B cell (primary cell): Measurements from ENCODE around the gene PTPRN2. TPM values are rescaled to one million over a fixed set of nuclear protein-coding genes. Genes with fewer than 3 reads are reported as not detected.
"Not testable (repeated sequence)": the region's sequence is repeated elsewhere in the genome, so short reads cannot be mapped to it uniquely, and the experiment has no call there.

Experiments used
- ATAC-seq: fragments of 200-7000 bp; cut with Tn5 transposase; one replicate; pipeline ENCODE4 v1.10.0; 2021; ENCODE audit warnings: low read depth, mild to moderate bottlenecking, moderate number of reproducible peaks, moderate library complexity
- CTCF ChIA-PET: fragments of 350-600 bp; sonication (Branson Sonifier 250); formaldehyde crosslinking; loops from one replicate; lab custom pipeline; 2021; ENCODE audit warnings: antibody characterized with exemption, inconsistent platforms; lab: Charles Lee
- POLR2A ChIA-PET: fragments of 350-600 bp; sonication (Branson Sonifier 250); formaldehyde crosslinking; loops from one replicate; lab custom pipeline; 2021; ENCODE audit warnings: antibody characterized with exemption; lab: Charles Lee
- DNase-seq: peaks from one replicate; pipeline ENCODE4 v3.0.0; 2013
- H2AFZ ChIP-seq: 2 replicates; pipeline ENCODE4 v1.6.1; 2012; ENCODE audit warnings: mild to moderate bottlenecking, low read depth, low read length; ENCODE audit not compliant: insufficient read depth, poor library complexity, severe bottlenecking
- H3K27ac ChIP-seq, 2 donors: 1 replicate in 1 of 2; 2 replicates in 1 of 2; pipeline ENCODE4 v1.5.1; 2012 to 2013; ENCODE audit warnings: low read length in 2 of 2, mild to moderate bottlenecking in 2 of 2, moderate library complexity in 1 of 2
- H3K27me3 ChIP-seq, 4 experiments: fragments of 200-600 bp in 1 of 4; sonication (generic) in 1 of 4; replicated peaks in 1 of 4; 1 replicate in 2 of 4; 2 replicates in 2 of 4; pipeline versions ENCODE4 v1.6.1 to v1.7.0; 2013 to 2016; ENCODE audit warnings: low read length in 3 of 4, mild to moderate bottlenecking in 2 of 4, mixed read lengths in 1 of 4, moderate library complexity in 1 of 4; ENCODE audit not compliant: insufficient read depth in 4 of 4, control insufficient read depth in 3 of 4; ENCODE audit errors: control extremely low read depth in 1 of 4
- H3K36me3 ChIP-seq, 2 experiments: replicated peaks in 1 of 2; 1 replicate in 1 of 2; 2 replicates in 1 of 2; pipeline versions ENCODE4 v1.6.1 to v1.7.1; 2013; ENCODE audit warnings: low read length in 1 of 2; ENCODE audit not compliant: insufficient read depth in 2 of 2, control insufficient read depth in 1 of 2; ENCODE audit errors: control extremely low read depth in 1 of 2, extremely low read depth in 1 of 2
- H3K4me1 ChIP-seq, 2 donors: fragments of 200-600 bp in 1 of 2; sonication (generic) in 1 of 2; 1 replicate in 1 of 2; 2 replicates in 1 of 2; pipeline versions ENCODE4 v1.5.1 to v1.6.1; 2013 to 2017; ENCODE audit warnings: low read length in 2 of 2; ENCODE audit not compliant: control insufficient read depth in 2 of 2, insufficient read depth in 2 of 2
- H3K4me2 ChIP-seq: replicated peaks from 2 replicates; pipeline ENCODE3; 2012; ENCODE audit warnings: mild to moderate bottlenecking, low read depth, low read length; ENCODE audit not compliant: poor library complexity, severe bottlenecking
- H3K4me3 ChIP-seq, 5 experiments: fragments of 200-600 bp in 1 of 5; sonication (generic) in 1 of 5; 1 replicate in 3 of 5; 2 replicates in 2 of 5; pipeline versions ENCODE4 v1.5.1 to v1.7.0; 2011 to 2016; ENCODE audit warnings: low read length in 4 of 5, mild to moderate bottlenecking in 4 of 5, low read depth in 2 of 5, control low read depth in 1 of 5, moderate library complexity in 1 of 5; ENCODE audit not compliant: insufficient read depth in 1 of 5; ENCODE audit errors: control extremely low read depth in 1 of 5, extremely low read depth in 1 of 5
- H3K79me2 ChIP-seq: fragments of 200-600 bp; sonication (generic); one replicate; pipeline ENCODE4 v1.6.0; 2016; ENCODE audit warnings: low read length; ENCODE audit not compliant: control insufficient read depth, insufficient read depth
- H3K9ac ChIP-seq: fragments of 200-600 bp; sonication (generic); 2 replicates; pipeline ENCODE4 v1.6.1; 2017; ENCODE audit warnings: mild to moderate bottlenecking, low read length, moderate library complexity
- H3K9me3 ChIP-seq, 3 donors: one replicate each; pipeline versions ENCODE4 v1.6.1 to v1.7.1; 2013; ENCODE audit warnings: low read length in 2 of 3; ENCODE audit not compliant: control insufficient read depth in 2 of 3, insufficient read depth in 1 of 3; ENCODE audit errors: control extremely low read depth in 1 of 3
- H4K20me1 ChIP-seq: 2 replicates; pipeline ENCODE4 v1.6.0; 2012; ENCODE audit warnings: mild to moderate bottlenecking, low read length; ENCODE audit not compliant: insufficient read depth, control insufficient read depth, poor library complexity, severe bottlenecking
- H3K27ac Mint-ChIP-seq: one replicate; pipeline ENCODE4 v1.8.0; 2021; ENCODE audit warnings: mixed read lengths
- H3K27me3 Mint-ChIP-seq: one replicate; pipeline ENCODE4 v1.8.0; 2021; ENCODE audit warnings: mixed read lengths
- H3K4me1 Mint-ChIP-seq: one replicate; pipeline ENCODE4 v1.8.0; 2021; ENCODE audit warnings: mixed read lengths
- H3K4me3 Mint-ChIP-seq: one replicate; pipeline ENCODE4 v1.8.0; 2021; ENCODE audit warnings: mixed read lengths
- H3K9me3 Mint-ChIP-seq: one replicate; pipeline ENCODE4 v1.8.0; 2022; ENCODE audit warnings: mixed read lengths; ENCODE audit not compliant: insufficient read depth
- EZH2 ChIP-seq: IDR thresholded peaks from 2 replicates; pipeline ENCODE4 v1.6.1; 2012; ENCODE audit warnings: borderline replicate concordance, low read depth, mild to moderate bottlenecking, moderate library complexity, low read length; ENCODE audit not compliant: insufficient read depth, poor library complexity, severe bottlenecking
- WGBS: methylation state at CpG from one replicate; pipeline ENCODE4 v1.1.5; 2013; ENCODE audit warnings: missing lambda C conversion rate; ENCODE audit not compliant: insufficient coverage; 5-methylcytosine and 5-hydroxymethylcytosine counted together
- intact Hi-C: fragments of 100-400 bp; cut with micrococcal nuclease; formaldehyde crosslinking; loops from one replicate; pipeline ENCODE4 v1.10.0; 2022
- polyA plus RNA-seq: library from polyadenylated mRNA; depleted of rRNA; stranded (reverse); fragments of >200 nt; gene quantifications from 2 replicates; pipeline ENCODE4 v1.2.3, GENCODE V29; 2012
- total RNA-seq, 2 donors: library from RNA; stranded (reverse); fragments of 120-200 nt in 1 of 2; gene quantifications; 1 replicate in 1 of 2; 2 replicates in 1 of 2; pipeline versions ENCODE4 v1.2.3 to v1.2.4, GENCODE V29; 2013 to 2022
- TF ChIP-seq, protein P1 (sequence below): fragments of 200-600 bp; IDR thresholded peaks from one replicate; pipeline ENCODE4 v1.8.0; 2022; ENCODE audit warnings: antibody characterized with exemption, mild to moderate bottlenecking

PTPRN2 gene
- total and polyA plus RNA-seq, 2 donors (not counting 1 experiment from before 2014, with no cell fraction given), result 2.0 to 5.0 TPM

DNA sequence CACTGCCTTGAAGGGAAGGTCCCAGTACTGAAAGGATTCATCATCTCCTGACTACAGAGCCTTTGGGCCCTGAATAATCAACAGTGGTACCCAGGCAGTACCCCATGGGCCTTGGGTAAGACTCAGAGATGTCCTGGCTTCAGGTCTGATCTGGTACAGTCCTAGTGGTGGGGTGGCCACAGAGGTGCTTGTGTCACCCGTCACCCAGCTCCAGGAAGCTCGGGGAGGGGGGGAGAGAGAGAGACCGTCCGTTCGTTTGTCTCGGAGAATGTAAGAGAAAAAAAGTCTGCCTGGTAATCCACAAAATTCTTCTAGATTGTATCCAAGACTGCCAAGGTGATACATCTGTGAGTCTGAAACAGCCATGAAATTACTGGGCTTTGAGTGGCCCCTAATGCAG lies 381.3 kb downstream of the PTPRN2 start:
- ChIA-PET CTCF (no interaction called here), POLR2A (no interaction called here)
- H2AFZ ChIP-seq, result no peak overlapping the region
- DNase-seq, result no peak
- H3K9ac ChIP-seq, result no peak overlapping the region
- Mint-ChIP-seq H3K27ac (no peak overlapping the region), H3K27me3 (no peaks in the 10 kb centered on the region), H3K9me3 (peaks cover 7% of the 10 kb centered on the region), H3K4me3 (no peak overlapping the region), H3K4me1 (no peaks in the 10 kb centered on the region)
- no peak overlapping the region for H3K4me3 ChIP-seq
- no peak overlapping the region for H3K27ac ChIP-seq
- H3K4me2 ChIP-seq, result no peak overlapping the region
- no peak for TF ChIP-seq EZH2
- TF ChIP-seq, protein P1, sequence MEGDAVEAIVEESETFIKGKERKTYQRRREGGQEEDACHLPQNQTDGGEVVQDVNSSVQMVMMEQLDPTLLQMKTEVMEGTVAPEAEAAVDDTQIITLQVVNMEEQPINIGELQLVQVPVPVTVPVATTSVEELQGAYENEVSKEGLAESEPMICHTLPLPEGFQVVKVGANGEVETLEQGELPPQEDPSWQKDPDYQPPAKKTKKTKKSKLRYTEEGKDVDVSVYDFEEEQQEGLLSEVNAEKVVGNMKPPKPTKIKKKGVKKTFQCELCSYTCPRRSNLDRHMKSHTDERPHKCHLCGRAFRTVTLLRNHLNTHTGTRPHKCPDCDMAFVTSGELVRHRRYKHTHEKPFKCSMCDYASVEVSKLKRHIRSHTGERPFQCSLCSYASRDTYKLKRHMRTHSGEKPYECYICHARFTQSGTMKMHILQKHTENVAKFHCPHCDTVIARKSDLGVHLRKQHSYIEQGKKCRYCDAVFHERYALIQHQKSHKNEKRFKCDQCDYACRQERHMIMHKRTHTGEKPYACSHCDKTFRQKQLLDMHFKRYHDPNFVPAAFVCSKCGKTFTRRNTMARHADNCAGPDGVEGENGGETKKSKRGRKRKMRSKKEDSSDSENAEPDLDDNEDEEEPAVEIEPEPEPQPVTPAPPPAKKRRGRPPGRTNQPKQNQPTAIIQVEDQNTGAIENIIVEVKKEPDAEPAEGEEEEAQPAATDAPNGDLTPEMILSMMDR, result no peak
- H3K4me1 ChIP-seq, result no peaks in the 10 kb centered on the region
- H4K20me1 ChIP-seq, result no peaks in the 10 kb centered on the region
- WGBS, result 100% methylated on average over 1 of the region's 6 CpGs
- no peaks in the 10 kb centered on the region for H3K36me3 ChIP-seq
- H3K79me2 ChIP-seq, result no peaks in the 10 kb centered on the region
- intact Hi-C loops, result no loop called here
- no peaks in the 10 kb centered on the region for H3K27me3 ChIP-seq
- peaks cover 0 to 22% (median 1%) of the 10 kb centered on the region in 3 donors for H3K9me3 ChIP-seq
- no peak for ATAC-seq

DNA sequence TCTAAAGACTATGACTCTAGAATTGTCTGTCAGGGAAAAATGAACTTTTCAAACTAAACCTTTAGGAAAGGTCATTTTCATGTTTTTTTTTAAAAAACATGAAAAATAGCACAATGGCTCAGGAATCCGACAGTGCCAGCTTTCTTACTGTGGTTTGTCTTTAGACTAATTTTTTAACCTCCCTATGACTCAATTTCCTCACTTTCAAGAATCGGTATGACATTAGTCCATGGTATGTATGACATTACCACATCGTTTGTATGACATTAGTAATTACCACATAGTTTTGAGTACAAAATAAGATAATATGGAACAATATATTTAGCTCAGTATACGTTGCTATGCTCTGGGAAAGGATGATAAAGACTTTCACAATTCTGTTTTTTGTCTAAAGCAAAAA lies 383.2 kb downstream of the PTPRN2 start:
- Histone ChIP-seq H3K27ac (no peak overlapping the region), H3K9me3 (peaks cover 0 to 22% (median 1%) of the 10 kb centered on the region in 3 donors), H3K4me2 (no peak overlapping the region), H3K79me2 (no peaks in the 10 kb centered on the region), H4K20me1 (no peaks in the 10 kb centered on the region), H3K27me3 (no peaks in the 10 kb centered on the region), H3K36me3 (no peaks in the 10 kb centered on the region), H3K4me3 (no peak overlapping the region), H3K4me1 (no peaks in the 10 kb centered on the region), H2AFZ (no peak overlapping the region), H3K9ac (no peak overlapping the region)
- no peaks in the 10 kb centered on the region for H3K4me1 Mint-ChIP-seq
- no CpG with 5 or more reads among the region's 4 CpGs for WGBS
- POLR2A ChIA-PET, result no interaction called here
- intact Hi-C loops, result no loop called here
- no peaks in the 10 kb centered on the region for H3K27me3 Mint-ChIP-seq
- no peak overlapping the region for H3K27ac Mint-ChIP-seq
- no peak overlapping the region for H3K4me3 Mint-ChIP-seq
- CTCF ChIA-PET, result no interaction called here
- H3K9me3 Mint-ChIP-seq, result peaks cover 4% of the 10 kb centered on the region
- ATAC-seq (no peak), DNase-seq (no peak)
- TF ChIP-seq EZH2, result no peak
- TF ChIP-seq, protein P1, result no peak

DNA sequence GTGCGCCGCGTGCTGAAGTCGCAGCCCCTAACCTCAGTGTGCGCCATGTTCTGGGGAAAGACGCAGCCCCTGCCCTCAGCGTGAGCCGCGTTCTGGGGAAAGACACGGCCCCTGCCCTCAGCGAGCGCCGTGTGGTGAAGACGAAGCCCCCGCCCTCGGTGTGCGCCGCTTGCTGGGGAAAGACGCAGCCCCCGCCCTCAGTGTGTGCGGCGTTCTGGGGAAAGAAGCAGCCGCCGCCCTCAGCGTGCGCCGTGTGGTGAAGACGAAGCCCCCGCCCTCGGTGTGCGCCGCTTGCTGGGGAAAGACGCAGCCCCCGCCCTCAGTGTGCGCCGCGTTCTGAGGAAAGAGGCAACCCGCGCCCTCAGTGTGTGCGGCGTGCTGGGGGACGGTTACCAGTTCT lies 383.7 kb downstream of the PTPRN2 start:
- ATAC-seq, H4K20me1 ChIP-seq, H3K27me3 ChIP-seq, H3K9ac ChIP-seq, H3K9me3 Mint-ChIP-seq, H3K36me3 ChIP-seq, H3K4me3 Mint-ChIP-seq, H3K27ac Mint-ChIP-seq, H3K27ac ChIP-seq, H3K4me1 Mint-ChIP-seq, H3K27me3 Mint-ChIP-seq, intact Hi-C loops, H3K4me1 ChIP-seq, POLR2A ChIA-PET, H2AFZ ChIP-seq, H3K79me2 ChIP-seq, H3K4me2 ChIP-seq, DNase-seq, H3K4me3 ChIP-seq, CTCF ChIA-PET: not testable (repeated sequence)
- peaks cover 0 to 22% (median 1%) of the 10 kb centered on the region in 3 donors for H3K9me3 ChIP-seq
- WGBS, result 31% methylated on average over 40 of the region's 42 CpGs
